GM19455 (cell line): ENCODE results near the gene FBRS.
A peak's percentile ranks its signal among the peaks of the same experiment; 100 is the strongest.

Experiments used
- ATAC-seq: cut with Tn5 transposase; IDR thresholded peaks from one replicate; pipeline ENCODE4 v1.9.1; 2021; ENCODE audit not compliant: unreplicated experiment

The FBRS gene

DNA sequence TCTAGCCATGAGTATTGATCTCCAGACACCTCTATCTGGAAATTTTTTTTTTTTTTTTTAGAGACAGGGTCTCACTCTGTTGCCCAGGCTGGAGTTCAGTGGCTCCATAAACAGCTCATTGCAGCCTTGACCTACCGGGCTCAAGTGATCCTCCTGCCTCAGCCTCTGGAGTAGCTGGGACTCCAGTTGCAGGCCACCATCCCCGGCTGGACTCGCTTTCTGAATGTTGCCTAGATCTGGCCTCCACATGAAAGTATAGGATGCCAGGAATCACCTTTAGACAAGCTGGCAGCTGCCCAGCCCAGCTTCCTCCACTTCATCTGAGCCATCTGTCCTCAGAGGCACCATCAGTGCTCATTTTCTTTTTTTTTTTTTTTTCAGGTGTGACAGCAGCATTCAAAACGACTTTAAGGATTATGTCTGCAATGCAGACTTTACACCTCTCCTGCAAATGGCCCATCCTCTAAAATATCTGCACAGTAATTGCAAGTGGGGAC, 13.8 kb upstream of the FBRS start:
- no peak for ATAC-seq

DNA sequence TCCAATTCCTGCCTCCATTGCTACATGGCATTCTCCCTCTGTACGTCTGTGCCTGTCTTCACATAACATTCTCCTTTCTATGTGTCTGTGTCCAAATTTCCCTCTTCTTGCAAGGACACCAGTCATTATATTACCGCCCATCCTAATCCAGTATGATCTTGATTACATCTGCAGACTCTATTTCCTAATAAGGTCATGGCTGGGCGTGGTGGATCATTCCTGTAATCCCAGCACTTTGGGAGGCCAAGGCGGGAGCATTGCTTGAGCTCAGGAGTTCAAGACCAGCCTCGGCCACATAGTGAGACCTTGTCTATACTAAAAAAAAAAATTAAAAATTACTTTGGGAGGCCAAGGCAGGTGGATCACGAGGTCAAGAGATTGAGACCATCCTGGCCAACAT, 12.5 kb upstream of the FBRS start:
- no peak for ATAC-seq

DNA sequence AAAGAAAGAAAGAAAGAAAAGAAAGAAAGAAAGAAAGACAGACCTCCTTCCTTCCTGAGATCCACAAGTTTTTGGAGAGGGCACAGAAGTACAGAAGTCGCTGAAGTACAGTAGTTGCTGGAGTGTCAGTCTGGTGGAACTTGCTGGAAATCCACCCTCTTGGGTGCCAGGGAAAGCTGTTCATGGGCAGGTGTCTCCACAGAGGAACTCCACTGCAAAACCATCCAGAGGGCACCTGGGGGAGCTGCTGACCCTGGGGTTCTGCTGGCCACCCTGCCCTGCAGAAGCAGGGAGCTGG, 11.0 kb upstream of the FBRS start:
- ATAC-seq: no peak

DNA sequence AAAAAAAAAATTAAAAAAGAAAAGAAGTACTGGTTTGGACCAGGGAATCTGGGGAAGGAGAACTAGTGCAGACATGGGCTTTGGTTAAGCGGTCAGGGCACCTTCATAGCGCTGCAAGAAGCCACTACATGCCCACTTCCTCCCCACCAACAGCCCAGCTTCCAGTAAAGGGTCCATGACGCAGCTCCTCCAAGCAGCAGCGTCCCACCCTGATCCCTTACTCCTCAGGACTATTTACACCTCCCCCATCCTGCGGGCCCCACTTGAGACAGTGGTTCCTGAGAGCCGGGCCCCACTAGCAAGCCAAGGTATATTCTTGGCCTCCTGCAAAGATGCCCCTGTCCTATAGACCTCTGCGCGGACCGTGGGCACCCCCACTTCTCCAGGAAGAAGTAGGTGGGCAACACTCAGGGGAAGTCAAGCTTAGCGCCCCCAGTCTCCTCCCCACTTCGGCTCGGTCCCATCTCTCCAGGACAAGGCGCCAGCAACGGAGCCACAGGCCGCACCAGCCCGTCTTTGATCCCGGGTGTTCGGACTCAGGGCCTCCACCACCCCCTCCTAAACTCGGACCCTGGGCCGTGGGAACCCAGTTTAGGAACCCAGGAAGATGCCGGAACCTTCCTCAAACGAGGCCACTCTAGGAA, 8.4 kb upstream of the FBRS start:
- peak; percentile 9 for ATAC-seq

DNA sequence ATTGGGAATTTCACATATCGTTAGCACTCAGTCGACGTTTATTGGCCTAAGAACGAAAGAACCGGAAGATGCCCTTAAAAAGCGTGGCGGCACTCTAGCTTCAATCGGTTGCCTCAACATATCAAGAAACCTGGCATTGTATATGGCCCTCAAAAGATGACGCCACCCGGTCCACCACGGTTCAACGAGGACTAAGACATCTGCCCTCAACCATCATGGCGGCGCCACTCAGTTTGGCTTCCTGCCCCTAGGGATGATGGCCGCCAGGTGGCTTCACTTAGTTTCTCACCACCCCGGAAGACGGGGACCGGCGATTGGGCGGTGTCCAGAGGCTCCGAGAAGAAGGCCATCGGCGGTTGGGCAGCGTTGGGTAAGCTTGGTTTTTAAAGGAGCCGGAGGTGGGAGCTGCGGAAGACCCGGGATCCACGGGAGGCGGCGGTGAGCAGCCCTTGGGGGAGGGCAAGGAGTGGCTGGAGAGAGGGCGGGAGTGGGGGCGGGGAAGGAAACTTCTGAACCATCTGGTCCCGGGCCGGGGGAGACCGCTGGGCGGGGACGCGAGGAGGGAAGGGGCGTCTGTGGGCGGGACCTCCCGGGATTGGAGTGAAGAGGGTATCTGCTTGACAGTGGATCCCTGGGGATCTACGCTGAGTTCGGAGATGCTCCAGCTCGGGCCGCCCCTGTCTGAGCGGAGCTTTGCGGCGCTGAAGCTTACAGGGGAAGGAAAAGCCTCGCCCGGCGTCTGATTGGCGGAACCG, 7.7 kb upstream of the FBRS start, which contains the start of gene PRR14:
PRR14 (plus strand) TSS at position 592 of the 755 bp plus-strand sequence. CDS start 686 bp downstream, outside the sequence.
- ATAC-seq: peak; percentile 58

DNA sequence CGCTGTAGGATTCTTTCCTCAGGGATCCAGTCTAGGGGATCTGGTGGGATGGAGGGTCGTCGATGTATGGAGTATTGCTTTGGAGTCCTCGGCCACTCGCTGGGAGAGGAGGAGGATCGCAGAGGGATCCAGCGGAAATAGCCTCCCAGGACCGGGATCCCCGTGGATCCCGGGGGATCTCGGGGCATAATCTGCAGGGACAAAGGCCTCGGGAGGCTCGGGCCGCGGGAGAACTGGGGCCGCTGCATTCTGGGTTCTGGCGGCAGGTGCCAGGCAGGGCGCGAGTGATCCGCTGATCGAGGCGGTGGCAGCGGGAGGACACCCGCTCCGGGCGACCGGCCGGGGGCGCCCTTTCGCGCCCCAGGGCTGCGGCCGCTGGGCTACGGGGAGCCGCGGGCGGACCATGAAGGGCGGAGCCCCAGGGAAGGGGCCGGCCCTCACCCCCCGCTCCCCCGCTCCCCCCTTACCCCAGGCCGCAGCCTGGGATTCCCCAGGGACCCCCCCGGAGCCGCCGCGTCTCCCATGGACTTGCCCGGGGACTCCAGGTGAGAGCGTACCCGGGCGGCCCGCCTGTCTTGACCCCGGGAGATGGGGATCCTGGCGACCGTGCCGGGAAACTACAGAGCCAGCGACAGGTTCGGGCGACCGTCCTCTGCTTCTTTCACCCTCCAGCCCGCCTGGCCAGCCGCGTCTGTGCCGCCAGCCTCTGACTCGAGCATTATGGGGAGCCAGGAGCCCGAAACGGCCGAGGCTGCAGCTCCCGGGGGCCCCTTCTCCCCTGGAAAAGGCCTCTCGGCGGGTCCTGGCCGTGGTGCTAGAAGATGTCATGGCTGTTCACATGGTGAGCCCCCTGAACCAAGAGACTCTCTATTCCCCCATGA, 6.9 kb upstream of the FBRS start:
- ATAC-seq: peak; percentile 45

DNA sequence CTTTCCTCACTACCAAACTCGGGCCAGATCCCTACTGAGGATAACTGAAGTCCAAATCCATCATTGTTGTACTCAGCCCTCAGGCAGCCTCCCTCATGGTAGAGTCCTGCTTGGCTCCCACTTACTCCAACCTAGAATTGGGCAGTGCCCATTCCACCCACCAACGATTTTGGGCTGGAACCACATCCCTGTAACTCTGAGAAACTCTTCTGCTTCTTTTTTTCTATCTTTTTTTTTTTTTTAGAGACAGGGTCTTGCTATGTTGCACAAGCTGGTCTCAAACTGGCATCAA, 6.3 kb upstream of the FBRS start:
- no peak for ATAC-seq

DNA sequence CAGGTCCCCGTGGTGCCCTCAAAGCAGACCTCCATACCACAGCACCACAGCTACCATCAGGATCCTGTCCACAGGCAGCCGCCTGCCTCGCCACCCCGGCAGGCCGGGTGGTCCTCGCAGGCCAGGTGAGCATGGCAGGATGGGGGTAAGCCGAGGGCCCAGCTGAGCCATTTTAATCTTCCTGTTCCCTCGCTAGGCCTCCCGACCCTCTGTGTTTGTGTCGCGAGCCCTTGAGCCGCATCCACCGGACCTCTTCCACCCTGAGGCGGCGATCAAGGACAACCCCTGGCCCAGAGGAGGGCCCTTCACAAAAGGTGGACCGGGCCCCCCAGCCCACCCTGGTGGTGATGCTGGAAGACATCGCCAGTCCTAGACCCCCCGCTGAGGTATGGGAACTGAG, 5.5 kb upstream of the FBRS start:
- ATAC-seq: no peak

DNA sequence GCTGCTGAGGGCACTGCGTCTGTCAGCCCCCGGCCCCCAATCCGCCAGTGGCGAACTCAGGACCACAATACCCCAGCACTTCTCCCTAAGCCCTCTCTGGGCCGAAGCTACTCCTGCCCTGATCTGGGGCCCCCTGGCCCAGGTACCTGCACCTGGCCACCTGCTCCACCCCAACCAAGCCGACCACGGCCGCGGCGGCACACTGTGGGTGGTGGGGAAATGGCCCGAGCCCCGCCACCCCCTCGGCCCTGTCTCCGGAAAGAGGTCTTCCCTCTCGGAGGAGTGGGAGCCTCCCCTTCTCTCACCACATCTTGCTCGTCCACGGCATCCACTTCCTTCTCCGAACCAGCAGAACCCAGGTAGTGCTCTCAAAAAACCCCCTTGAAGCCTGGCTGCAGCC, 3.4 kb upstream of the FBRS start:
- ATAC-seq: no peak

DNA sequence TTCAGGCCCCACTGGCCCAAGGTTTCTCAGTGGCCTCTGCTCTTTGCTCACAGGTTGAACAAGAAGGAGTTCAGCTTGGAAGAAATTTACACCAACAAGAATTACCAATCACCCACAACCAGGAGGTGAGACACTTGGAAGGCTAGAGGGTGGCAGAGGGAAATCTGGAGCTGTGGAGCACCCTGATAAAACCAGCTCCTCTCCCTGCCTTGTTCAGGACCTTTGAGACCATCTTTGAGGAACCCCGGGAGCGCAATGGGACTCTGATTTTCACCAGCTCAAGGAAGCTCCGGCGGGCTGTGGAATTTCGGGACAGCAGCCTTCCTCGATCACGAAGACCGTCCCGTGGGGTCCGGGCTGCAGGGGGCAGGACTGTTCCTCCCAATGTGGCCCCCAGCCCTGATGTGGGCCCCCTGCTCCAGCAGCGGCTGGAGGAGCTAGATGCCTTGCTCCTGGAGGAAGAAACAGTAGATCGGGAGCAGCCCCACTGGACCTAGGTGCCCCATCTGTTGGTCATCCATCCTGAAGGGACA, 2.4 kb upstream of the FBRS start:
- no peak for ATAC-seq

DNA sequence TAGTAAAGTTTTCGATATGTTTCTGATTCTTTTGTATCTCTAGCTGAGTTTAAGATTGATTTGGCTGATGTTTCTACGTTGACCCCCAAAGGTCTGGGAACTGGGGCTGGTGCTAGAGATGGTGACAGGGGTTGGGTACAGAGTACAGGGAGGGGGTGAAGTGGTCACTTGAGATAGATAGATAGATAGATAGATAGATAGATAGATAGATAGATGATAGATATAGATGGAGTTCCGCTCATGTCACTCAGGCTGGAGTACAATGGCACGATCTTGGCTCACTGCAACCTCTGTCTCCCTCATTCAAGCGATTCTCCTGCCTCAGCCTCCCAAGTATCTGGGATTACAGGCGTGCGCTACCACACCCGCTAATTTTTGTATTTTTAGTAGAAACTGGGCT, 1.8 kb upstream of the FBRS start:
- no peak for ATAC-seq

DNA sequence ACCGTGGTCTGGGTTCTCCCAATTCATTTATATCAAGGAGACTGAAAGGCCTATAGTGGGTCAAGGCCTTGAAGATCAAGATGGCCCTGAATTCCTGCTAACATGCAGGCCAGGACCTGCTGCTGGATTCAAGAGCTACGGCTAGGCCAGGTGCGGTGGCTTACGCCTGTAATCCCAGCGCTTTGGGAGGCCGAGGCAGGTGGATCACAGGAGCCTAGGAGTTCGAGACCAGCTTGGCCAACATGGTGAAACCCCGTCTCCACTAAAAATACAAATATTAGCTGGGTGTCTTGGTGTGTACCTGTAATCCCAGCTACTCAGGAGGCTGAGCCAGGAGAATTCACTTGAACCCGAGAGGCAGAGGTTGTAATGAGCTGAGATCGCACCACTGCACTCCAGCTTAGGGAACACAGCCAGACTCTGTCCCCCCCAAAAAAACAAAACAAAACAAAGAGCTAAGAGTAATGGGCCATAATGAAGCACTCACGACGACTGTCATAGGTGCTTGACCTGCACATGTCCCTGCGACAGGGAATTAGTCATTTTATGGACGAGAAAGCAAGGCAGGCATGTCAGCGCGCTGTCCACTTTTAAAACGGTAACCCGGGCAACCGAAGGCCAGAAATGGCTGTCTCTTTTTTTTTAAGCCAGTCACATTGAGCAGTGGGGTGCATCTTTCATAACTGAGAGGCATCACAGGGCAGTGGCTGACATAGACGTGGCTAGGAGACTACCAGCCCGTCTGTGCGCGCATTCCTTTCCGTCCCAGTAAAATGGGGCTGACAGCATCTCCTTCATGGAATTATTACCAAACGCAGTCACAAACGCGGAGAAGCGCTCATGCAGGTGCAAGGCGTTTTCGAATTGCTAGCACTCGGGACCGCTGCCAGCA, 1.0 kb upstream of the FBRS start:
- ATAC-seq: no peak

DNA sequence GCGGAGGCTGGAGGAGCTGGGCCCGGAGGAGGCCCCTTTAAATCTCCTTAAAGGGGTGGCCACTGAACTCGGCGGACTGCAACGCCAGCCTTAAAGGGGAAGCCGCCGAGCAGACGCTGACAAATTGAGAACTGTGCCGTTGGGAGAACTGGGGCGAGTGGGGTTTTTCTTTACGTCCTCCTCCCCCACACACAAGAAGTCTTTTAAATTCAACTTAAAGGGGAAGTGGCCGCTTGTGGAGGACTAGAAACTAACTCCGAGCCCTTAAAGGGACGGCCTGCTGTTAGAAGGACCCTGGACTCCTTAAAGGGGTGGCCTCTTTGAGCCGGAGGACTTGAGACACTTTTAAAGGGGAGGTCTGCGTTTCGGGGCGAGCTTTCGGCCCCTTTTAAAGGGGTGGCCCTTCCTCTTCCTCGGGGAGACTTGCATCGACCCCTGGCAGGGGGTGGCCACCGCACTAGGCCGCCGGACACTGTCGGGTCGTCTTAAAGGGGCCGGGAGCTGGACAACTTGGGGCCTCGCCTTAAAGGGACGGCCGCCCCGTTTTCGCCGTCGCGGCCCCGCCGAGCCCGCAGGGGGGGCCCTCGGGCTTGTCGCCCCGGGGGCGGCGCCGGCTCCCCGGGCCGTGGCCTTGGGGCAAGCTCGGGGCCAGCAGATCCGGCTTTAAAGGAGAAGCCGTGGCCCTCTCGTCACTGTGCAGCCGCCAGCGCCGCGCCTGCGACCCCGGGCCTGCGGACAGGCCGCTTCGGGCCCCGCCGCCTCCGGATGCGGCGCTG, 688 bp downstream of the FBRS start:
- ATAC-seq: peak; percentile 28

DNA sequence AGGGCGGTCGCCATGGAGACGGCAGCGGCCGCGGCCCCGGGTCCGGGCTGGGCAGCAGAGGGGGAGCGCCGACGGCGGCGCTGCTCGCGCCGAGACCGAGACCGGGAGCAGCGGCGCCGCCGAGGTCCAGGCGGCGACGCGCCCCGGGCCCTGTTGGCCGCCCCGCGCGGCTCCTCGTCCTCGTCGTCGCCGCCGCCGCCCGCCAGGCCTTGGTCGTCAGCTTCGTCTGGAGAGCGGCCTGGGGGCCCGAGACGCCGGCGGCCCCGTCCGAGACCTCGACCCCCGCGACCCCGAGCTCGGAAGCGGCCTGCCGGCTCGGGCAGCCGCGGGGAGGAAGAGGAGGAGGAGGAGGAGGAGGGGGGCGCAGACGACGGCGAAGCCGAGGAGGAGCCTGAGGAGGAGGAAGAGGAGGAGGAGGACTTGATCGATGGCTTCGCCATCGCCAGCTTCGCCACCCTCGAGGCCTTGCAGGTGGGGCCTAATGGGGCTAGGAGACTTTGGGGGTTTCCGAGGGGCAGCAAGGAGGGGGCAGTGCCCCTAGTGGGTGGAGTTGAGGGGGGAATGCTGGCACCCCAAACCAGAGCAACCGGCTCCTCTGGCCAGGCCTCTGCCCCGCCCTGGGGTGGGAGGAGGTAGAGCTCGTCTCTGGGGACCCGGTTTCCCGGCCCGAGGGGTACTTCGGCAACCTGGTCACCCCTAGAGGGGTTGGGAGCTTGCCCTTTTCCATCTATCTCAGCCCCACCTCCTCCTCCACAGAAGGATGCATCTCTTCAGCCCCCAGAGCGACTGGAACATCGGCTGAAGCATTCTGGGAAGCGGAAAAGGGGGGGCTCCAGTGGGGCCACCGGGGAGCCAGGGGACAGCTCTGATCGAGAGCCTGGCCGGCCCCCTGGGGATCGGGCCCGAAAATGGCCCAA, 1.5 kb downstream of the FBRS start:
- ATAC-seq: no peak

DNA sequence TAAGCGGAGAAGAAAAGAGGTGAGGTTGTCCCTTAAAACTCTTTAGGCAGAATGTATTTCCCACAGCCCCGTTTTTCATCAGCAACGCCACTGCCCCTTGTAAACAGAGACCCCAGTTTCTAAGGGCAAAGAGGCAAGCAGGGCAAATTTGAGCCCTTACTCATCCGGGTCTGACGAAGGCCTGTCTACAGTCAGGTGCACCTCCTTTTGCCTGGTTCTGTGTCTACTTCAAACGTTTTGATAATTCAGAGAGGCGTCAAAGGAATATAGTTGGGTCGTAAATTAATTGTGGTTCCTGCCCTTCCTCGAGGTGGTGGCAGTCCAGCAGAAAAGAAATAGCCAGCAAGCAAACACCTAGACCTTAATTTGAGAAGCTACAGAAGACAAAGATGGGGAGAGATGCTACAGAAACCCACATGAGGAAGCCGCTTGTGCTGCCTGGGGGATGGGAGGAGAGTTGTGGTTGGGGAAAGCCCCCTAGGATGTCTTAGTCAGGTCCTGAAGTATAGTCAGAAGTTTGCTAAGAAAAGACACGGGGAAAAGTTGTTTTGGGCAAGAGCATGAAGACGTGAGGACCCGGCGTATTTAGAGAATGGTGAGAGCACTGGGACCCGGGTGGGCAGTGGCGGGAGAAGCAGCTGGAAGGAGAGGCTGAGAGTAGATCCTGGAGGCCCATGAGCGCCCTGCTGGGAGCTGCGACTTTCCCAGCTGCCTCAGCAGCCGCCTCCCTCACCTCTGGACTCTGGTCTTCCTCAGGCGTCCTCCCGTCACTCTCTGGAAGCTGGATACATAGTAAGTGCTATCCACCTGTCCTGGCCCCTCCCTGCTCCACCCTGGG, 2.4 kb downstream of the FBRS start:
- ATAC-seq: no peak

DNA sequence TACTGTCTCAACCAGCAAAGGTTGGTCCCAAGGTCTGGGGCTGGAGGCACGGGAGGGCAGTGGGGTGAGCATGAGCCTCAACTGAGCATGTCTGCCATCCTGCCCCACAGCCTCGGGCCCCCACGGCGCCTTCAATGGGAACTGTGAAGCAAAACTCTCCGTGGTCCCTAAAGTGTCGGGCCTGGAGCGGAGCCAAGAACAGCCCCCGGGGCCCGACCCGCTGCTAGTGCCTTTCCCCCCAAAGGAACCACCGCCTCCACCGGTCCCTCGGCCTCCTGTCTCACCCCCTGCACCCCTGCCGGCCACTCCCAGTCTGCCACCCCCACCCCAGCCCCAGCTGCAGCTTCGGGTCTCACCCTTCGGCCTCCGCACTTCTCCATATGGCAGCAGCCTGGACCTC, 4.2 kb downstream of the FBRS start:
- ATAC-seq: no peak

DNA sequence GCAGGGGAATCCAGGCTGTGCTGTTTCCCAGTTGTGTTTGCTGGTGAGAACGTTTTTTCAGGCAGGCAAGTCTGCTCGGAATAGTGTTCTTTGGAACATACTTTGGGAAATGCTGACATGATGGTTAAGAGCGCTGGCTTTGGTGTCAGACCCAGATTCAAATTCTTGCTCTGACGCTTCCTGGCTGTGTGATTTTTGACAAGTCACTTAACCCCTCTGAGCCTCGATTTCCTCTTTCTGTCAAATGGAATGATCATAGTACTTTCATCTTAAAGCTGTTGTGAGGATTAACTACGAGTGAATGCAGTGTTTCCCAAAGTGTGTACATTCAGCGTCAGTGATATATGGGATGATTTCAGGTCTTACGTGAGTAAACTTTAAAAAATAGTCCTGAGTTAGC, 4.8 kb downstream of the FBRS start:
- ATAC-seq: no peak

DNA sequence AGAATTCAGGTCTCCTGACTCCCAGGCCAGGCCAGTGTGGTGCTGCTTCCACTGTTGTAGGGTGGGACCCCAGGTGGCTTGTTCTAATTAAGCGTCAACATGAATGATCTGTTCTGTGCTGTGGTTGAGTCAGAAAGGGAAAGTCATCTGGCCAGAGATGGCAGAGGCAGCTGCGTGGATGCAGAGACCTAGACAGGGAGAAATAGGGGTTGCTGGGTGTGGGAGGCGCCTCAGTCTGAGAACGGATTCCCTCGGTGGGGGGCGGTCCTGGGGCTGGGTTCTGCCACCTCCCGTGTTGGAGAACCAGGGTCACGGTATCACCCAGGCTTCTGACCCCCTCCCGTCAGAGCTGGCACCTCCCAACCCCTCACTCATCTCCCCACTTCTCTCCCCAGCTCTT, 5.6 kb downstream of the FBRS start:
- no peak for ATAC-seq
